HepG2 (cell line): ENCODE results near the gene KRT15. TPM values are rescaled to one million over a fixed set of nuclear protein-coding genes. Genes with fewer than 3 reads are reported as not detected.

Experiments
- SETDB1 ChIP-seq: sonication (generic); formaldehyde crosslinking; IDR thresholded peaks from 2 replicates; pipeline ENCODE4 v1.5.1; 2020; ENCODE audit warnings: missing genetic modification reagents, mild to moderate bottlenecking, borderline replicate concordance
- THYN1 ChIP-seq: sonication (generic); formaldehyde crosslinking; IDR thresholded peaks from 2 replicates; pipeline ENCODE4 v1.8.1; 2023; ENCODE audit warnings: low read depth, mild to moderate bottlenecking, moderate library complexity, missing genetic modification reagents, borderline replicate concordance
- ZBTB44 ChIP-seq: sonication (generic); formaldehyde crosslinking; IDR thresholded peaks from 2 replicates; pipeline ENCODE4 v1.4.0; 2020; ENCODE audit warnings: missing genetic modification reagents
- polyA plus RNA-seq, 8 experiments: library from polyadenylated mRNA; depleted of rRNA in 3 of 8; stranded (reverse) in 7 of 8; unstranded in 1 of 8; fragments of >200 nt; fragmentation: Illumina TruSeq in 4 of 8; extraction: Trizol in 4 of 8; gene quantifications; 2 replicates each; pipeline versions ENCODE4 v1.2.1 to v1.2.3, GENCODE V29; 2011 to 2016; ENCODE audit warnings: low read depth in 4 of 8, missing spikeins in 1 of 8, mixed read lengths in 1 of 8; ENCODE audit not compliant: insufficient read depth in 1 of 8
- total RNA-seq, 5 experiments: library from RNA; depleted of rRNA; stranded (reverse); fragments of >200 nt; fragmentation: Illumina TruSeq; extraction: Trizol; gene quantifications; 2 replicates each; pipeline ENCODE4 v1.2.3, GENCODE V29; 2016; ENCODE audit warnings: low read depth in 1 of 5
- TF ChIP-seq, protein P1 (sequence below), 2 experiments: fragments of 450-650 bp in 1 of 2; sonication (generic) in 1 of 2; formaldehyde crosslinking in 1 of 2; IDR thresholded peaks; 2 replicates each; pipeline versions ENCODE4 v1.6.1 to v1.8.0; 2016 to 2022; ENCODE audit warnings: antibody characterized with exemption in 1 of 2, mild to moderate bottlenecking in 1 of 2, missing genetic modification reagents in 1 of 2
- TF ChIP-seq, protein P2 (sequence below): sonication (generic); formaldehyde crosslinking; IDR thresholded peaks from 2 replicates; pipeline ENCODE4 v1.5.0; 2020; ENCODE audit warnings: missing genetic modification reagents

The KRT15 gene
- total and polyA plus RNA-seq, 2 of the 13 experiments (the other 11 are each of a cell fraction or from before 2014, with no cell fraction given): 0.46 to 0.63 TPM

DNA sequence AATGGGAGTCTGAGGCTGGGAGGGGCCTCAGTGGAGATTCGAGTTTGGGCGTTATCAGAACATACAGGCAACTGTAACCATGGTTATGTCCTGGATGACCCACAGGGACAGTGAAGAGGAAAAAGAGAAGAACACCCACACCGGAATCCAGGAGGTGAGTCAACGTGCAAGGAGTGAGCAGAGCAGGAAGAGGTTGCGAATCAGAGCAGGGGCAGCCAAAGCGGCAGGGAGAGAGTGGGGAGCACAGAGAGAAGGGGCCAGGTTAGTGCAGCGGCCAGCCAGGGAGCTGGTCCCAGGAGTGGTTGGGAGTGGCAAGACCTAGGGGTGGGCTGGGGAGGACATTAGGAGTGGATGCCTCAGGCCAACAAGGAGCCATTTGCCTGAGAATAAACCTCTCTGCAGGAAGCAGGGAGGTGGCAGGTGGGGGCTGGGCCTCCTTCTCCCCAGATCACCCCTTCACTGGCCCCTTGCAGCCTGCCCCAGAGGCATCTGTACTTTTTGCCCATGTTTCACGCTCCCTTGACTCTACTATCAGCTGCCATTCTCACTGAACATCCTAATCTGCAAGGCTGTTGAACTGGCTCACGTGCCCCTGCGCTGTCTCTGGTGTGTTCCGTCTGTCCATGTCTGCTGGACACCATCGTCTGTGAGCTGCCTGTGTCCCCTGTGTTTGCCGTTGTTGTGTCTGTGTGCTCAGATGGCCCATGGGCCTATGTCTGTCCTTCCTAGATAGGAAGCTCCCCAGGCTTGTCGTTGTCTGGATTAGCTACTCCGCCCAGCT lies 18.4 kb downstream of the KRT15 start (continued):
- TF ChIP-seq, protein P1, sequence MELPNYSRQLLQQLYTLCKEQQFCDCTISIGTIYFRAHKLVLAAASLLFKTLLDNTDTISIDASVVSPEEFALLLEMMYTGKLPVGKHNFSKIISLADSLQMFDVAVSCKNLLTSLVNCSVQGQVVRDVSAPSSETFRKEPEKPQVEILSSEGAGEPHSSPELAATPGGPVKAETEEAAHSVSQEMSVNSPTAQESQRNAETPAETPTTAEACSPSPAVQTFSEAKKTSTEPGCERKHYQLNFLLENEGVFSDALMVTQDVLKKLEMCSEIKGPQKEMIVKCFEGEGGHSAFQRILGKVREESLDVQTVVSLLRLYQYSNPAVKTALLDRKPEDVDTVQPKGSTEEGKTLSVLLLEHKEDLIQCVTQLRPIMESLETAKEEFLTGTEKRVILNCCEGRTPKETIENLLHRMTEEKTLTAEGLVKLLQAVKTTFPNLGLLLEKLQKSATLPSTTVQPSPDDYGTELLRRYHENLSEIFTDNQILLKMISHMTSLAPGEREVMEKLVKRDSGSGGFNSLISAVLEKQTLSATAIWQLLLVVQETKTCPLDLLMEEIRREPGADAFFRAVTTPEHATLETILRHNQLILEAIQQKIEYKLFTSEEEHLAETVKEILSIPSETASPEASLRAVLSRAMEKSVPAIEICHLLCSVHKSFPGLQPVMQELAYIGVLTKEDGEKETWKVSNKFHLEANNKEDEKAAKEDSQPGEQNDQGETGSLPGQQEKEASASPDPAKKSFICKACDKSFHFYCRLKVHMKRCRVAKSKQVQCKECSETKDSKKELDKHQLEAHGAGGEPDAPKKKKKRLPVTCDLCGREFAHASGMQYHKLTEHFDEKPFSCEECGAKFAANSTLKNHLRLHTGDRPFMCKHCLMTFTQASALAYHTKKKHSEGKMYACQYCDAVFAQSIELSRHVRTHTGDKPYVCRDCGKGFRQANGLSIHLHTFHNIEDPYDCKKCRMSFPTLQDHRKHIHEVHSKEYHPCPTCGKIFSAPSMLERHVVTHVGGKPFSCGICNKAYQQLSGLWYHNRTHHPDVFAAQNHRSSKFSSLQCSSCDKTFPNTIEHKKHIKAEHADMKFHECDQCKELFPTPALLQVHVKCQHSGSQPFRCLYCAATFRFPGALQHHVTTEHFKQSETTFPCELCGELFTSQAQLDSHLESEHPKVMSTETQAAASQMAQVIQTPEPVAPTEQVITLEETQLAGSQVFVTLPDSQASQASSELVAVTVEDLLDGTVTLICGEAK (IDR thresholded peaks at IDR 0.05): no peak
- TF ChIP-seq, protein P1 (CRISPR knock-in tag; IDR thresholded peaks at IDR 0.05): no peak
- TF ChIP-seq THYN1 (CRISPR knock-in tag) (no peak), SETDB1 (CRISPR knock-in tag) (no peak), ZBTB44 (CRISPR knock-in tag) (no peak)
- TF ChIP-seq, protein P2, sequence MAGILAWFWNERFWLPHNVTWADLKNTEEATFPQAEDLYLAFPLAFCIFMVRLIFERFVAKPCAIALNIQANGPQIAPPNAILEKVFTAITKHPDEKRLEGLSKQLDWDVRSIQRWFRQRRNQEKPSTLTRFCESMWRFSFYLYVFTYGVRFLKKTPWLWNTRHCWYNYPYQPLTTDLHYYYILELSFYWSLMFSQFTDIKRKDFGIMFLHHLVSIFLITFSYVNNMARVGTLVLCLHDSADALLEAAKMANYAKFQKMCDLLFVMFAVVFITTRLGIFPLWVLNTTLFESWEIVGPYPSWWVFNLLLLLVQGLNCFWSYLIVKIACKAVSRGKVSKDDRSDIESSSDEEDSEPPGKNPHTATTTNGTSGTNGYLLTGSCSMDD (CRISPR knock-in tag): no peak
